GM21447 (cell line): Measurements from ENCODE around the gene LRRC43.
A peak's percentile ranks its signal among the peaks of the same experiment; 100 is the strongest.
"Not testable (repeated sequence)": the region's sequence is repeated elsewhere in the genome, so short reads cannot be mapped to it uniquely, and the experiment has no call there.

Source experiments
- ATAC-seq: cut with Tn5 transposase; IDR thresholded peaks from one replicate; pipeline ENCODE4 v1.9.1; 2021; ENCODE audit not compliant: unreplicated experiment

Gene LRRC43

GRCh38 chr12:122190842-122191668, 8.1 kb downstream of the LRRC43 start:
- no peak for ATAC-seq

- ATAC-seq = no peak
These were observed 9.5 kb downstream of the LRRC43 start for GRCh38 chr12:122192441-122192840.

GRCh38 chr12:122194804-122195203, 11.9 kb downstream of the LRRC43 start:
- no peak for ATAC-seq

- no peak for ATAC-seq
These were observed 12.5 kb downstream of the LRRC43 start for GRCh38 chr12:122195405-122195804.

- ATAC-seq = no peak
These were observed 14.7 kb downstream of the LRRC43 start for GRCh38 chr12:122197612-122197966.

GRCh38 chr12:122199484-122200355, 16.8 kb downstream of the LRRC43 start:
- ATAC-seq = no peak

GRCh38 chr12:122200541-122201175, 17.7 kb downstream of the LRRC43 start:
- ATAC-seq = no peak

- no peak for ATAC-seq
These were observed 18.5 kb downstream of the LRRC43 start for GRCh38 chr12:122201381-122201780.

- ATAC-seq = no peak
These were observed 19.1 kb downstream of the LRRC43 start for GRCh38 chr12:122202017-122202416.

- ATAC-seq = not testable (repeated sequence)
These were observed 19.9 kb downstream of the LRRC43 start for GRCh38 chr12:122202811-122203210.

- ATAC-seq = peak; percentile 48
These were observed 20.6 kb downstream of the LRRC43 start, which contains the start of gene B3GNT4 for GRCh38 chr12:122203301-122204166. Gene B3GNT4, plus strand, starts transcription at chr12:122203709. Its CDS starts 910 bp downstream, at chr12:122204619.

GRCh38 chr12:122204167-122205052, 21.5 kb downstream of the LRRC43 start:
- ATAC-seq = no peak

GRCh38 chr12:122205053-122205925, 22.4 kb downstream of the LRRC43 start:
- no peak for ATAC-seq

GRCh38 chr12:122206111-122206881, 23.4 kb downstream of the LRRC43 start:
- ATAC-seq = no peak

GRCh38 chr12:122206976-122207375, 24.1 kb downstream of the LRRC43 start:
- no peak for ATAC-seq

GRCh38 chr12:122207391-122207790, 24.5 kb downstream of the LRRC43 start:
- ATAC-seq = no peak

- no peak for ATAC-seq
These were observed 25.3 kb downstream of the LRRC43 start for GRCh38 chr12:122208073-122208820.
